ENCODE results near the gene TSPAN15. TPM values are rescaled to one million over a fixed set of nuclear protein-coding genes. Genes with fewer than 3 reads are reported as not detected.
A peak's percentile ranks its signal among the peaks of the same experiment; 100 is the strongest.
"Not testable (repeated sequence)": the region's sequence is repeated elsewhere in the genome, so short reads cannot be mapped to it uniquely, and the experiment has no call there.

The TSPAN15 gene
- total RNA-seq, 1 donor from 2014 or later, result 11.8 TPM

- intact Hi-C loops (cut with DNase I), result no loop called here
- ATAC-seq (peak; percentile 31), DNase-seq (ENCODE audit: missing footprints) (no peak)
Measured at GRCh38 chr10:69472544-69472943, 21.3 kb downstream of the TSPAN15 start.

- ATAC-seq, result no peak
- intact Hi-C loops (cut with DNase I), result no loop called here
- no peak for DNase-seq (ENCODE audit: missing footprints)
Measured at GRCh38 chr10:69473304-69473990, 22.2 kb downstream of the TSPAN15 start.

- DNase-seq (ENCODE audit: missing footprints) (no peak), ATAC-seq (no peak)
- intact Hi-C loops (cut with DNase I), result no loop called here
Measured at GRCh38 chr10:69474742-69475432, 23.6 kb downstream of the TSPAN15 start.

- DNase-seq (ENCODE audit: missing footprints), result no peak
- no peak for ATAC-seq
- intact Hi-C loops (cut with DNase I), result no loop called here
Measured at GRCh38 chr10:69475433-69475830, 24.2 kb downstream of the TSPAN15 start.

- ATAC-seq (no peak), DNase-seq (ENCODE audit: missing footprints) (no peak)
- intact Hi-C loops (cut with DNase I), result no loop called here
Measured at GRCh38 chr10:69477968-69478597, 26.8 kb downstream of the TSPAN15 start.

GRCh38 chr10:69479240-69480067 is 28.2 kb downstream of the TSPAN15 start:
- intact Hi-C loops (cut with DNase I), result loop anchor here (5.0 kb wide), 1 partner anchor 42 kb away; no protein-coding TSS in a partner anchor
- DNase-seq (ENCODE audit: missing footprints) (peak; percentile 75), ATAC-seq (peak; percentile 76)

- ATAC-seq, result peak; percentile 57
- intact Hi-C loops (cut with DNase I), result loop anchor here (5.0 kb wide), 1 partner anchor 43 kb away; no protein-coding TSS in a partner anchor
- DNase-seq (ENCODE audit: missing footprints), result no peak
Measured at GRCh38 chr10:69480068-69480412, 28.8 kb downstream of the TSPAN15 start.

GRCh38 chr10:69481305-69481704 is 30.0 kb downstream of the TSPAN15 start:
- no peak for DNase-seq (ENCODE audit: missing footprints)
- intact Hi-C loops (cut with DNase I), result loop anchor here (5.0 kb wide), 1 partner anchor 44 kb away; no protein-coding TSS in a partner anchor
- no peak for ATAC-seq

- no peak for DNase-seq (ENCODE audit: missing footprints)
- no peak for ATAC-seq
- intact Hi-C loops (cut with DNase I), result loop anchor here (5.0 kb wide), 1 partner anchor 45 kb away; no protein-coding TSS in a partner anchor
Measured at GRCh38 chr10:69481811-69482524, 30.7 kb downstream of the TSPAN15 start.

GRCh38 chr10:69483963-69484362 is 32.7 kb downstream of the TSPAN15 start:
- DNase-seq (ENCODE audit: missing footprints), result no peak
- ATAC-seq, result no peak
- intact Hi-C loops (cut with DNase I), result loop anchor here (5.0 kb wide), 1 partner anchor 47 kb away; no protein-coding TSS in a partner anchor

GRCh38 chr10:69484736-69485135 is 33.5 kb downstream of the TSPAN15 start:
- ATAC-seq, result no peak
- intact Hi-C loops (cut with DNase I), result loop anchor here (5.0 kb wide), 1 partner anchor 47 kb away; no protein-coding TSS in a partner anchor
- DNase-seq (ENCODE audit: missing footprints), result no peak

- intact Hi-C loops (cut with DNase I), result no loop called here
- DNase-seq (ENCODE audit: missing footprints) (no peak), ATAC-seq (no peak)
Measured at GRCh38 chr10:69486922-69487730, 35.9 kb downstream of the TSPAN15 start.

GRCh38 chr10:69488149-69488844 is 37.0 kb downstream of the TSPAN15 start:
- ATAC-seq; DNase-seq (ENCODE audit: missing footprints); intact Hi-C loops (cut with DNase I): not testable (repeated sequence)

- DNase-seq (ENCODE audit: missing footprints); ATAC-seq; intact Hi-C loops (cut with DNase I): not testable (repeated sequence)
Measured at GRCh38 chr10:69488856-69489255, 37.6 kb downstream of the TSPAN15 start.

- no peak for DNase-seq (ENCODE audit: missing footprints)
- intact Hi-C loops (cut with DNase I), result no loop called here
- ATAC-seq, result no peak
Measured at GRCh38 chr10:69489506-69490090, 38.3 kb downstream of the TSPAN15 start.

GRCh38 chr10:69490876-69491275 is 39.6 kb downstream of the TSPAN15 start:
- ATAC-seq, result no peak
- no peak for DNase-seq (ENCODE audit: missing footprints)
- intact Hi-C loops (cut with DNase I), result no loop called here

Measured in Right ventricle myocardium inferior (tissue), 1 donor.